ENCODE measurements around the gene HOTAIR. TPM values are rescaled to one million over a fixed set of nuclear protein-coding genes. Genes with fewer than 3 reads are reported as not detected.

Gene HOTAIR
- polyA plus RNA-seq, 1 experiment = not detected

DNA sequence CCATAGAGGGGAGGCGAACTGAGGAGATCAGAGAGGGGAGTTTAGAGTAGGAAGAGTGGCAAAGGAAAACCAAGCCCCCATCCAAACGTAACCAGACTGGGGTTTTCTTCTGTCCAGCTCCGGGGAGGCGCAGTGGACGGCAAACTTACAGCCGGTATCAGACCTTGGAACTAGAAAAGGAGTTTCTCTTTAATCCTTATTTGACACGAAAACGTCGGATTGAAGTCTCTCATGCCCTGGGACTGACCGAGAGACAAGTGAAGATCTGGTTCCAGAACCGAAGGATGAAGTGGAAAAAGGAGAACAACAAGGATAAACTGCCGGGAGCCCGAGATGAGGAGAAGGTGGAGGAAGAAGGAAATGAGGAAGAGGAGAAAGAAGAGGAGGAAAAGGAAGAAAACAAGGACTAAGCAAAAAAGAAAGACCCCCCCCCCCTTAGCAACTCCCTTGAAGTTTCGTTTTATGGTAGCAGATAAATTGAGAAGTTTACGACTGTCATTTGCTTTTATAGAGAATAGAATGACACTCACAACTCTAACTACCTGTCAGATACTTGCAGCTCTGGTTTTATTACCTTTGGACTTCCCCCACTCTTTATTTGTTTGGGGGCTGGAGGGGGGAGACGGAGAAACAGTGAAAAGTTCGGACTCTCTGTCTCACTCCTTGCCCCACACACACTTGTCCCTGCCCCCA, 36.4 kb upstream of the HOTAIR start:
- H3K9me3 ChIP-seq (ENCODE audit: control insufficient read depth, insufficient read depth, low read length) = peaks cover 3% of the 10 kb centered on the region; the same call in 1 of the 2 replicates
- no peak overlapping the region for H3K4me3 ChIP-seq (ENCODE audit: low read depth, low read length)
- H3K27me3 ChIP-seq (ENCODE audit: control insufficient read depth, insufficient read depth, low read length) = peaks cover 93% of the 10 kb centered on the region
- ChIA-PET CTCF (interaction anchor here (1.3 kb wide), 1 partner anchor 197 kb away, joined by 3 read pairs; no protein-coding TSS in a partner anchor), POLR2A (no interaction called here)
- no peak for TF ChIP-seq CTCF (IDR thresholded peaks at IDR 0.05; ENCODE audit: low read depth, low read length)
- H3K27ac ChIP-seq (ENCODE audit: low read depth, low read length) = no peak overlapping the region
- DNase-seq (ENCODE audit: low read depth, low spot score) = no peak

DNA sequence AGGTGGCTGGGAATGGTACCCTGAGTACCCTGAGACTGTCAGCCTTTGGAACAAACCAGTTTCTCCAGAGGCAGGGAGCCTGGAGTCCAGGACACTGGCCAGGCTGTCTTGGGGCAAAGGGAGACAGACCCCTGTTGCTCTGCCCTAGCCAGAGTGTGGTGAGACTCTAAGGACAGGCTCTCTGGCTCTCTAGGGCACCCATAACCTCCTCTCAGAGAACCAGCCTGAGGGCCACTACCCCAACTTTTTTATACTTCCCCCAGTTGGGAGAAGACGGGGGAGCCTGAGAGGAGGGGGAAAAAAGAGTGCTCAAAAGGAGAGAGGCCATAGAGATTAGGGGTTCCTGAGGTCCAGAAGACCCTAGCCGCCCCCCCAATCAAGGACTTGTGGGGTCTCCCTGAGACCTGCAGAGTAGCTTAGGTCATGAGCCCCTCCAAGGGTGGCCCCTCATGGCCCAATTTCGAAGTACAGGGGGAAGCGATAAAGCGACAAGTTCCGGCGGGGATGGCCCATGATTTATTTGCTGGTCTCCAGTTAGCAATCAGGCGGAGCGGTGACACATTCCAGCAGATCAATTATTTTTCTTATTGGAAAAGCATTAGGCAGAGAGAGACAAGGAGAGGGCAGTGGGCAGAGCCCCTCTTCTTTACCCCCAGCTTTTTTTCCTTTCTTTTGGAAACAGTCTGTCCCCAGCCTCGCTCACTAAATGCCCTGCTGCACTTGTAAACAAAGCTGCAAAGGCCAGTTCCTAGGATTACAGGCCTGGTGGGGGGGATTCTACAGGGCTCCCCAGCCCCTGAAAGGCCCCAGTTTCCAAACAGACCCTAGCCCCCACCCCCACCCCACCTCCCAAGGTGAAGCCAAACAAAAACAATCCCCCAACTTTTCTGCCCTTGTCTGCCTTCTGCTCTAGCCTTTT, 35.6 kb upstream of the HOTAIR start:
- no peak for DNase-seq (ENCODE audit: low read depth, low spot score)
- no peak overlapping the region for H3K4me3 ChIP-seq (ENCODE audit: low read depth, low read length)
- ChIA-PET CTCF (interaction anchor here (1.2 to 6.6 kb wide), 4 partner anchors 181 to 204 kb away, joined by 3 to 163 read pairs (median 6); no protein-coding TSS in a partner anchor), POLR2A (no interaction called here)
- H3K27me3 ChIP-seq (ENCODE audit: control insufficient read depth, insufficient read depth, low read length) = peaks cover 92% of the 10 kb centered on the region
- no peak overlapping the region for H3K27ac ChIP-seq (ENCODE audit: low read depth, low read length)
- no peak for TF ChIP-seq CTCF (IDR thresholded peaks at IDR 0.05; ENCODE audit: low read depth, low read length)
- H3K9me3 ChIP-seq (ENCODE audit: control insufficient read depth, insufficient read depth, low read length) = peaks cover 3% of the 10 kb centered on the region; the same call in 1 of the 2 replicates

- DNase-seq (ENCODE audit: low read depth, low spot score) = no peak
Observed at GRCh38 chr12:54009171-54010052, 34.7 kb upstream of the HOTAIR start.

DNA sequence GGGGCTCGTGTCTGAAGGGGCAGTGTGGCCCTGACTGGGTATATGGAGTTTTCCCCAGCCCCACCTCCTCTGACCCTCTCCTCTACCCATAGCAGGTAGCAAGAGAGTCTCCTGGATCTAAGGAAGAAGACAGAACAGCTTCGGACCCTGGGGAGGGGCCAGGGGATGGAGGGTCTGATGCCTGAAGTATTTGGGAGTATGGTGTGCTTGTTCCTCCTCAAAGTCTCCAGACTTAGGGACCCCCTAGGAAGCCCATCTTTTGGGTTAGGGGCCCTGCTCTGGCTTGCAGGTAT, 33.5 kb upstream of the HOTAIR start:
- ChIA-PET POLR2A (no interaction called here), CTCF (interaction anchor here (1.0 to 7.8 kb wide), 6 partner anchors 24 to 360 kb away, joined by 4 to 163 read pairs (median 16); no protein-coding TSS in a partner anchor)
- TF ChIP-seq CTCF (IDR thresholded peaks at IDR 0.05; ENCODE audit: low read depth, low read length) = no peak
- Histone ChIP-seq H3K4me3 (ENCODE audit: low read depth, low read length) (no peak overlapping the region), H3K27ac (ENCODE audit: low read depth, low read length) (no peak overlapping the region), H3K9me3 (ENCODE audit: control insufficient read depth, insufficient read depth, low read length) (peaks cover 3% of the 10 kb centered on the region; the same call in 1 of the 2 replicates), H3K27me3 (ENCODE audit: control insufficient read depth, insufficient read depth, low read length) (peaks cover 92% of the 10 kb centered on the region)
- DNase-seq (ENCODE audit: low read depth, low spot score) = no peak

More at GRCh38 chr12:54009171-54010052, 34.7 kb upstream of the HOTAIR start:
- Histone ChIP-seq H3K27me3 (ENCODE audit: control insufficient read depth, insufficient read depth, low read length) (peaks cover 92% of the 10 kb centered on the region), H3K4me3 (ENCODE audit: low read depth, low read length) (no peak overlapping the region), H3K27ac (ENCODE audit: low read depth, low read length) (no peak overlapping the region), H3K9me3 (ENCODE audit: control insufficient read depth, insufficient read depth, low read length) (peaks cover 3% of the 10 kb centered on the region; the same call in 1 of the 2 replicates)
- POLR2A ChIA-PET = interaction anchor here (0.6 to 0.7 kb wide), 3 partner anchors 172 to 182 kb away, joined by 3 to 7 read pairs (median 6); no protein-coding TSS in a partner anchor
- CTCF ChIA-PET = interaction anchor here (0.6 to 7.8 kb wide), 9 partner anchors 14 to 205 kb away, joined by 3 to 163 read pairs (median 4); no protein-coding TSS in a partner anchor
- no peak for TF ChIP-seq CTCF (IDR thresholded peaks at IDR 0.05; ENCODE audit: low read depth, low read length)

Measured in AG04450 (cell line).